ENCODE data around the gene CLEC10A. TPM values are rescaled to one million over a fixed set of nuclear protein-coding genes. Genes with fewer than 3 reads are reported as not detected.
"Not testable (repeated sequence)": the region's sequence is repeated elsewhere in the genome, so short reads cannot be mapped to it uniquely, and the experiment has no call there.

Gene CLEC10A
- total RNA-seq (not detected in 2 replicates), polyA plus RNA-seq (not detected in 2 replicates), polyA minus RNA-seq (ENCODE audit: low replicate concordance) (not detected in 2 replicates)
- polyA plus RNA-seq (2012), result not detected in 2 replicates

- no peaks in the 10 kb centered on the region for H4K20me1 ChIP-seq (ENCODE audit: control insufficient read depth, extremely low read depth, insufficient read depth, low read length)
- TF ChIP-seq CTCF (conservative IDR thresholded peaks at IDR 0.05 in 1 of 2, IDR thresholded peaks at IDR 0.05 in 1 of 2; ENCODE audit: low read depth in 1 of 2, low read length in 2 of 2) (no peak), EZH2 (IDR thresholded peaks at IDR 0.05; ENCODE audit: low read length, missing control alignments) (no peak)
- no peaks in the 10 kb centered on the region for H3K36me3 ChIP-seq (ENCODE audit: control insufficient read depth, insufficient read depth, low read length)
- no peaks in the 10 kb centered on the region for H3K27me3 ChIP-seq (ENCODE audit: control insufficient read depth, insufficient read depth, low read length)
- H3K4me3 ChIP-seq (replicated peaks in 1 of 4; ENCODE audit: control extremely low read depth in 1 of 4, insufficient read depth in 1 of 4, low read depth in 3 of 4, low read length in 4 of 4), result no peak within 1 kb of the TSS
- no peak within 1 kb of the TSS for H3K27ac ChIP-seq (ENCODE audit: insufficient read depth, low read length)
- no peak within 1 kb of the TSS for H3K9ac ChIP-seq (ENCODE audit: insufficient read depth, low read length)
- H3K9me3 ChIP-seq (ENCODE audit: control insufficient read depth, insufficient read depth, low read depth, low read length), result no peaks in the 10 kb centered on the region
- DNase-seq (ENCODE audit: low read depth in 2 of 2), result no peak
- no peaks in the 10 kb centered on the region for H3K79me2 ChIP-seq (ENCODE audit: control insufficient read depth, insufficient read depth, low read length)
- no peak within 1 kb of the TSS for H2AFZ ChIP-seq (ENCODE audit: low read length)
- H3K4me2 ChIP-seq (ENCODE audit: extremely low read depth, insufficient read depth, low read length), result no peak within 1 kb of the TSS
- H3K4me1 ChIP-seq (ENCODE audit: control insufficient read depth, extremely low read depth, insufficient read depth, low read length), result no peaks in the 10 kb centered on the region
These were observed at the start of gene CLEC10A for GRCh38 chr17:7079581-7080455. CLEC10A (minus strand) TSS chr17:7080251; CDS start chr17:7078812, 1,439 bp downstream.

- DNase-seq (ENCODE audit: low read depth in 2 of 2), result no peak
- no peak overlapping the region for H3K4me3 ChIP-seq (replicated peaks in 1 of 4; ENCODE audit: control extremely low read depth in 1 of 4, insufficient read depth in 1 of 4, low read depth in 3 of 4, low read length in 4 of 4)
- no peak overlapping the region for H3K4me2 ChIP-seq (ENCODE audit: extremely low read depth, insufficient read depth, low read length)
- no peaks in the 10 kb centered on the region for H3K4me1 ChIP-seq (ENCODE audit: control insufficient read depth, extremely low read depth, insufficient read depth, low read length)
- H3K27me3 ChIP-seq (ENCODE audit: control insufficient read depth, insufficient read depth, low read length), result no peaks in the 10 kb centered on the region
- H3K9ac ChIP-seq (ENCODE audit: insufficient read depth, low read length), result no peak overlapping the region
- no peaks in the 10 kb centered on the region for H3K79me2 ChIP-seq (ENCODE audit: control insufficient read depth, insufficient read depth, low read length)
- no peak for TF ChIP-seq EZH2 (IDR thresholded peaks at IDR 0.05; ENCODE audit: low read length, missing control alignments)
- no peak for TF ChIP-seq CTCF (conservative IDR thresholded peaks at IDR 0.05 in 1 of 2, IDR thresholded peaks at IDR 0.05 in 1 of 2; ENCODE audit: low read depth in 1 of 2, low read length in 2 of 2)
- H4K20me1 ChIP-seq (ENCODE audit: control insufficient read depth, extremely low read depth, insufficient read depth, low read length), result no peaks in the 10 kb centered on the region
- H2AFZ ChIP-seq (ENCODE audit: low read length), result no peak overlapping the region
- no peaks in the 10 kb centered on the region for H3K36me3 ChIP-seq (ENCODE audit: control insufficient read depth, insufficient read depth, low read length)
- no peak overlapping the region for H3K27ac ChIP-seq (ENCODE audit: insufficient read depth, low read length)
- no peaks in the 10 kb centered on the region for H3K9me3 ChIP-seq (ENCODE audit: control insufficient read depth, insufficient read depth, low read depth, low read length)
These were observed 49.3 kb upstream of the CLEC10A start for GRCh38 chr17:7129311-7129710.

GRCh38 chr17:7128160-7128559 lies 48.1 kb upstream of the CLEC10A start:
- Histone ChIP-seq H3K36me3 (ENCODE audit: control insufficient read depth, insufficient read depth, low read length) (no peaks in the 10 kb centered on the region), H4K20me1 (ENCODE audit: control insufficient read depth, extremely low read depth, insufficient read depth, low read length) (no peaks in the 10 kb centered on the region), H3K4me3 (replicated peaks in 1 of 4; ENCODE audit: control extremely low read depth in 1 of 4, insufficient read depth in 1 of 4, low read depth in 3 of 4, low read length in 4 of 4) (no peak overlapping the region), H3K27me3 (ENCODE audit: control insufficient read depth, insufficient read depth, low read length) (no peaks in the 10 kb centered on the region), H3K79me2 (ENCODE audit: control insufficient read depth, insufficient read depth, low read length) (no peaks in the 10 kb centered on the region), H3K27ac (ENCODE audit: insufficient read depth, low read length) (no peak overlapping the region), H3K4me1 (ENCODE audit: control insufficient read depth, extremely low read depth, insufficient read depth, low read length) (no peaks in the 10 kb centered on the region), H3K4me2 (ENCODE audit: extremely low read depth, insufficient read depth, low read length) (no peak overlapping the region), H3K9ac (ENCODE audit: insufficient read depth, low read length) (no peak overlapping the region), H3K9me3 (ENCODE audit: control insufficient read depth, insufficient read depth, low read depth, low read length) (no peaks in the 10 kb centered on the region), H2AFZ (ENCODE audit: low read length) (no peak overlapping the region)
- DNase-seq (ENCODE audit: low read depth in 2 of 2), result no peak
- TF ChIP-seq EZH2 (IDR thresholded peaks at IDR 0.05; ENCODE audit: low read length, missing control alignments) (no peak), CTCF (conservative IDR thresholded peaks at IDR 0.05 in 1 of 2, IDR thresholded peaks at IDR 0.05 in 1 of 2; ENCODE audit: low read depth in 1 of 2, low read length in 2 of 2) (no peak)

GRCh38 chr17:7127501-7127900 lies 47.5 kb upstream of the CLEC10A start:
- not testable (repeated sequence) for H4K20me1 ChIP-seq (ENCODE audit: control insufficient read depth, extremely low read depth, insufficient read depth, low read length); H3K4me1 ChIP-seq (ENCODE audit: control insufficient read depth, extremely low read depth, insufficient read depth, low read length); DNase-seq (ENCODE audit: low read depth in 2 of 2); H2AFZ ChIP-seq (ENCODE audit: low read length); H3K9ac ChIP-seq (ENCODE audit: insufficient read depth, low read length); H3K4me2 ChIP-seq (ENCODE audit: extremely low read depth, insufficient read depth, low read length); H3K4me3 ChIP-seq (replicated peaks in 1 of 4; ENCODE audit: control extremely low read depth in 1 of 4, insufficient read depth in 1 of 4, low read depth in 3 of 4, low read length in 4 of 4); H3K79me2 ChIP-seq (ENCODE audit: control insufficient read depth, insufficient read depth, low read length); H3K36me3 ChIP-seq (ENCODE audit: control insufficient read depth, insufficient read depth, low read length); H3K9me3 ChIP-seq (ENCODE audit: control insufficient read depth, insufficient read depth, low read depth, low read length); H3K27me3 ChIP-seq (ENCODE audit: control insufficient read depth, insufficient read depth, low read length); H3K27ac ChIP-seq (ENCODE audit: insufficient read depth, low read length)

All from fibroblast of lung (primary cell).